ENCODE data around the gene TIMM44.

- no peak for TF ChIP-seq CTCF (IDR thresholded peaks at IDR 0.05)
- no peak for TF ChIP-seq POLR2A (IDR thresholded peaks at IDR 0.05)
Measured at GRCh38 chr19:7904074-7905020, 39.1 kb downstream of the TIMM44 start.
